HEK293 (cell line): ENCODE data around the gene SFXN3.
A peak's percentile ranks its signal among the peaks of the same experiment; 100 is the strongest.

Experiments
- AEBP2 ChIP-seq: fragments of 450-650 bp; formaldehyde crosslinking; IDR thresholded peaks from 2 replicates; pipeline ENCODE4 v1.5.1; 2016; ENCODE audit warnings: missing biosample characterization, missing genetic modification characterization, borderline replicate concordance
- ATF2 ChIP-seq: fragments of 450-650 bp; formaldehyde crosslinking; IDR thresholded peaks from 2 replicates; pipeline ENCODE4 v1.5.1; 2016; ENCODE audit warnings: missing biosample characterization, missing genetic modification characterization, low read depth
- ELK4 ChIP-seq: IDR thresholded peaks from 2 replicates; pipeline ENCODE4 v1.6.1; 2011; ENCODE audit warnings: mild to moderate bottlenecking, low read depth, low read length, borderline replicate concordance
- FEZF1 ChIP-seq: fragments of 450-650 bp; formaldehyde crosslinking; IDR thresholded peaks from 2 replicates; pipeline ENCODE4 v1.5.1; 2016; ENCODE audit warnings: missing biosample characterization, missing genetic modification characterization
- GLIS2 ChIP-seq: fragments of 450-650 bp; formaldehyde crosslinking; IDR thresholded peaks from 2 replicates; pipeline ENCODE4 v1.5.1; 2016; ENCODE audit warnings: missing biosample characterization, missing genetic modification characterization
- HOXD13 ChIP-seq: sonication (generic); formaldehyde crosslinking; IDR thresholded peaks from 2 replicates; pipeline ENCODE4 v1.8.0; 2022; ENCODE audit warnings: missing genetic modification reagents, borderline replicate concordance
- PRDM6 ChIP-seq: fragments of 450-650 bp; formaldehyde crosslinking; IDR thresholded peaks from 2 replicates; pipeline ENCODE4 v1.5.1; 2017; ENCODE audit warnings: missing biosample characterization, missing genetic modification characterization
- YY1 ChIP-seq: fragments of 450-650 bp; formaldehyde crosslinking; IDR thresholded peaks from 2 replicates; pipeline ENCODE4 v1.5.1; 2018; ENCODE audit warnings: missing biosample characterization, missing genetic modification characterization
- ZBTB10 ChIP-seq: fragments of 450-650 bp; formaldehyde crosslinking; IDR thresholded peaks from 2 replicates; pipeline ENCODE4 v1.5.1; 2016; ENCODE audit warnings: missing biosample characterization, missing genetic modification characterization
- ZBTB17 ChIP-seq: fragments of 450-650 bp; formaldehyde crosslinking; IDR thresholded peaks from 2 replicates; pipeline ENCODE4 v1.5.1; 2016; ENCODE audit warnings: missing biosample characterization, missing genetic modification characterization
- ZBTB48 ChIP-seq: fragments of 450-650 bp; formaldehyde crosslinking; IDR thresholded peaks from 2 replicates; pipeline ENCODE4 v1.5.1; 2016; ENCODE audit warnings: missing biosample characterization, missing genetic modification characterization
- ZBTB6 ChIP-seq: fragments of 450-650 bp; formaldehyde crosslinking; IDR thresholded peaks from 2 replicates; pipeline ENCODE4 v1.5.1; 2017; ENCODE audit warnings: missing biosample characterization, missing genetic modification characterization
- ZFP37 ChIP-seq: fragments of 450-650 bp; formaldehyde crosslinking; IDR thresholded peaks from 2 replicates; pipeline ENCODE4 v1.5.1; 2016; ENCODE audit warnings: missing biosample characterization, missing genetic modification characterization
- ZNF175 ChIP-seq: fragments of 450-650 bp; formaldehyde crosslinking; IDR thresholded peaks from 2 replicates; pipeline ENCODE4 v1.5.1; 2016; ENCODE audit warnings: missing biosample characterization, missing genetic modification characterization
- ZNF221 ChIP-seq: fragments of 450-650 bp; formaldehyde crosslinking; IDR thresholded peaks from 2 replicates; pipeline ENCODE4 v1.5.1; 2017; ENCODE audit warnings: missing biosample characterization, missing genetic modification characterization, borderline replicate concordance
- ZNF292 ChIP-seq: fragments of 450-650 bp; formaldehyde crosslinking; IDR thresholded peaks from 2 replicates; pipeline ENCODE4 v1.5.1; 2016; ENCODE audit warnings: low read depth, missing biosample characterization, missing genetic modification characterization, borderline replicate concordance
- ZNF391 ChIP-seq: fragments of 450-650 bp; formaldehyde crosslinking; IDR thresholded peaks from 2 replicates; pipeline ENCODE4 v1.5.1; 2016; ENCODE audit warnings: low read depth, missing biosample characterization, missing genetic modification characterization, borderline replicate concordance
- ZNF513 ChIP-seq: fragments of 450-650 bp; IDR thresholded peaks from 2 replicates; pipeline ENCODE4 v1.5.1; 2018; ENCODE audit warnings: missing biosample characterization, missing genetic modification characterization
- ZNF521 ChIP-seq: fragments of 450-650 bp; formaldehyde crosslinking; IDR thresholded peaks from 2 replicates; pipeline ENCODE4 v1.5.1; 2017; ENCODE audit warnings: missing biosample characterization, mild to moderate bottlenecking, missing genetic modification characterization
- ZNF610 ChIP-seq: fragments of 450-650 bp; formaldehyde crosslinking; IDR thresholded peaks from 2 replicates; pipeline ENCODE4 v1.5.1; 2016; ENCODE audit warnings: missing biosample characterization, missing genetic modification characterization, borderline replicate concordance
- ZNF645 ChIP-seq: fragments of 450-650 bp; formaldehyde crosslinking; IDR thresholded peaks from 2 replicates; pipeline ENCODE4; 2016; ENCODE audit warnings: missing biosample characterization, missing genetic modification characterization
- ZNF660 ChIP-seq: fragments of 450-650 bp; IDR thresholded peaks from 2 replicates; pipeline ENCODE4 v1.5.1; 2018; ENCODE audit warnings: missing biosample characterization, mild to moderate bottlenecking, missing genetic modification characterization
- ZNF704 ChIP-seq: fragments of 450-650 bp; formaldehyde crosslinking; IDR thresholded peaks from 2 replicates; pipeline ENCODE4 v1.5.1; 2016; ENCODE audit warnings: missing biosample characterization, missing genetic modification characterization
- ZSCAN23 ChIP-seq: fragments of 450-650 bp; formaldehyde crosslinking; IDR thresholded peaks from 2 replicates; pipeline ENCODE4 v1.5.1; 2016; ENCODE audit warnings: missing biosample characterization, missing genetic modification characterization

The SFXN3 gene

GRCh38 chr10:101060951-101061623, 30.1 kb downstream of the SFXN3 start (continued):
- TF ChIP-seq ELK4 (no peak), GLIS2 (tag by site-specific recombination) (peak; percentile 99), ZNF610 (tag by site-specific recombination) (0 out of 2 replicates have a peak, but pooled peaks have one; percentile 8), ZBTB48 (peak; percentile 87; the same call in 1 of the 2 replicates), ZNF292 (tag by site-specific recombination) (no peak), FEZF1 (peak; percentile 42), ZNF645 (tag by site-specific recombination) (no peak), ZBTB10 (tag by site-specific recombination) (peak; percentile 83), ZNF391 (tag by site-specific recombination) (no peak), AEBP2 (no peak), YY1 (tag by site-specific recombination) (0 out of 2 replicates have a peak, but pooled peaks have one; percentile 13), ZNF521 (no peak), PRDM6 (tag by site-specific recombination) (no peak), ZNF660 (peak; percentile 54), HOXD13 (CRISPR knock-in tag) (no peak), ZNF704 (tag by site-specific recombination) (no peak), ZBTB6 (tag by site-specific recombination) (no peak), ZNF175 (tag by site-specific recombination) (no peak), ZNF221 (no peak), ZFP37 (tag by site-specific recombination) (peak; percentile 92; the same call in 1 of the 2 replicates), ZBTB17 (peak; percentile 55; the same call in 1 of the 2 replicates), ZNF513 (tag by site-specific recombination) (peak; percentile 47; the same call in 1 of the 2 replicates), ATF2 (tag by site-specific recombination) (no peak), ZSCAN23 (tag by site-specific recombination) (no peak)
